ENCODE data around the gene DDR1.
"Not testable (repeated sequence)": the region's sequence is repeated elsewhere in the genome, so short reads cannot be mapped to it uniquely, and the experiment has no call there.

DDR1 gene

DNA sequence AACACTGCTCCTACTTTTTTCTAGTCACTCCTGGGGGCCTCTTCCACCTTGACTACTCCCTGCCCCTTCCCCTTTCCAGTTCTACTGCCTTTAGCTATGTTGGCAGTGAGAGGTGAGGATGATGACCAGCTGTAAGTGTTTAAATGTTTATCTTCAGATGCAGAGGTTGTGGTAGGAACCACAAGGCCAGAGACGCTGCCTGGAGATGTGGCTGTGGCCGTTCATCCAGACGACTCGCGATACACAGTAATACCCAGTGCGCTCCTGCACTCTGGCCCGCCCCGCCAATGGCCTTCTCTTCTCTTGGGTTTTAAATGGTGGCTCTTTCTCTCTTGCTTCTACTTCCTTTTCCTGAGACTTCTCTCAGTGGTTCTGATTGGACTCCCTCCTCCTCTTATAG is 34.4 kb downstream of the DDR1 start:
- no peak overlapping the region for H3K4me3 ChIP-seq (ENCODE audit: low read length)
- TF ChIP-seq ZNF274 (IDR thresholded peaks at IDR 0.05; ENCODE audit: low read depth, low read length) = no peak

- TF ChIP-seq ZNF274 (IDR thresholded peaks at IDR 0.05; ENCODE audit: low read depth, low read length) = no peak
- H3K4me3 ChIP-seq (ENCODE audit: low read length) = no peak overlapping the region
These were observed 38.1 kb downstream of the DDR1 start for GRCh38 chr6:30922447-30922852.

- H3K4me3 ChIP-seq (ENCODE audit: low read length) = not testable (repeated sequence)
These were observed 39.8 kb downstream of the DDR1 start for GRCh38 chr6:30924040-30924627.

- TF ChIP-seq ZNF274 (IDR thresholded peaks at IDR 0.05; ENCODE audit: low read depth, low read length) = no peak
- no peak overlapping the region for H3K4me3 ChIP-seq (ENCODE audit: low read length)
These were observed 42.3 kb downstream of the DDR1 start for GRCh38 chr6:30926644-30927043.

DNA sequence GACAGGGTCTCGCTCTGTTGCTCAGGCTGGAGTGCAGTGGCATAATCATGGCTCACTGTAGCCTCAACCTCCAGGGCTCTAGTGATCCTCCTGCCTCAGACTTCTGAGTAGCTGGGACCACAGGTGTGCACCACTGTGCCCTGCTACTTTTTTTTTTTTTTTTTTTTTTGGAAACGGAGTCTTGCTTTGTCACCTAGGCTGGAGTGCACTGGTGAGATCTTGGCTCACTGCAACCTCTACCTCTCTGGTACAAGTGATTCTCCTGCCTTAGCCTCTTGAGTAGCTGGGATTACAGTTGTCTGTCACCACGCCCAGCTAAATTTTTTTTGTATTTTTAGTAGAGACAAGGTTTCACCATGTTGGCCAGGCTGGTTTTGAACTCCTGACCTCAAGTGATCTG is 42.8 kb downstream of the DDR1 start:
- H3K4me3 ChIP-seq (ENCODE audit: low read length) = not testable (repeated sequence)

DNA sequence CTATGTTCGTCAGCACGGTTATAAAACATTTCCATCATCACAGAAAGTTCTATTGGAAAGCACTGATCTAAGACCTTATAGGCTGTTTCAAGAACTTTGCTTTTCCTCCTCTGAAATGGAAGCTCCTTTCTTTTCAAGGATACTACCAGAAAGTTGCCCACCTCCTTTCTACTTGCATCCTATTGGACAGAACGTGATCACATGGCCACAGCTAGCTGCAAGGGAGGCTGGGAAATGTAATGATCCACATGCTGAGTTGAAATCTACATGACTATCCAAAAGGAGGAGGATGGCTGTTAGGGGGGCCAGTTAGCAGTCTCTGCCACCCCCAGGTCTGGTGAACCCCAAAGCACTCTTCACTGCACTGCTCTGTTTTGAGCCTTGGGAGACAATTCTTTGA is 44.4 kb downstream of the DDR1 start:
- H3K4me3 ChIP-seq (ENCODE audit: low read length) = no peak overlapping the region
- TF ChIP-seq ZNF274 (IDR thresholded peaks at IDR 0.05; ENCODE audit: low read depth, low read length) = no peak

- no peak overlapping the region for H3K4me3 ChIP-seq (ENCODE audit: low read length)
- TF ChIP-seq ZNF274 (IDR thresholded peaks at IDR 0.05; ENCODE audit: low read depth, low read length) = no peak
These were observed 46.2 kb downstream of the DDR1 start for GRCh38 chr6:30930506-30930905.

- H3K4me3 ChIP-seq (ENCODE audit: low read length) = no peak overlapping the region
- TF ChIP-seq ZNF274 (IDR thresholded peaks at IDR 0.05; ENCODE audit: low read depth, low read length) = no peak
These were observed 47.0 kb downstream of the DDR1 start for GRCh38 chr6:30931272-30931671.

- H3K4me3 ChIP-seq (ENCODE audit: low read length) = no peak within 1 kb of the TSS
- TF ChIP-seq ZNF274 (IDR thresholded peaks at IDR 0.05; ENCODE audit: low read depth, low read length) = no peak
These were observed 47.8 kb downstream of the DDR1 start, which contains the start of gene SFTA2 for GRCh38 chr6:30931969-30932645. Gene SFTA2, minus strand, starts transcription at chr6:30932170. Its CDS starts 74 bp downstream, at chr6:30932096.

- TF ChIP-seq ZNF274 (IDR thresholded peaks at IDR 0.05; ENCODE audit: low read depth, low read length) = no peak
- no peak overlapping the region for H3K4me3 ChIP-seq (ENCODE audit: low read length)
These were observed 48.5 kb downstream of the DDR1 start for GRCh38 chr6:30932665-30933365.

- no peak for TF ChIP-seq ZNF274 (IDR thresholded peaks at IDR 0.05; ENCODE audit: low read depth, low read length)
- no peak overlapping the region for H3K4me3 ChIP-seq (ENCODE audit: low read length)
These were observed 50.7 kb downstream of the DDR1 start for GRCh38 chr6:30935018-30935417.

DNA sequence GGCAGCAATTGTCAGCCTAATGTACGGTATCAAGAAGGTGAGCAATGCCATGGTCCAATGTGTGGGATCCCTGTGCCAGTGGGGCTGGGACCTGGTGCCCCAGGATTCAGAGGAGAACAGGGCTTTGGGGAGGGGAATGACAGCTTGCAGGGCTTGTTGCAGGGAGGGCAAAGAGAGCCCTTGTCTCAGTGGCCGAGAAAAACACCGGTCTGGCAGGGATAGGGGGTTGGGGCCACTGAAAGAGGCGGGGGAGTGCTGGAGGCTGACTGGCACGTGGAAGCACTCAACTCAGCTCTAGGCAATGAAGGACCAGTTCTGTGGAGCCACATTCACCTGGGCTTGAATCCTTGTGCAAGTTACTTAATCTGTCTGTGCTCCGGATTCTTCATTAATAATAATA is 52.9 kb downstream of the DDR1 start:
- TF ChIP-seq ZNF274 (IDR thresholded peaks at IDR 0.05; ENCODE audit: low read depth, low read length) = no peak
- no peak overlapping the region for H3K4me3 ChIP-seq (ENCODE audit: low read length)

- TF ChIP-seq ZNF274 (IDR thresholded peaks at IDR 0.05; ENCODE audit: low read depth, low read length) = no peak
- H3K4me3 ChIP-seq (ENCODE audit: low read length) = no peak overlapping the region
These were observed 54.4 kb downstream of the DDR1 start for GRCh38 chr6:30938730-30939129.

GRCh38 chr6:30939473-30939872 is 55.2 kb downstream of the DDR1 start:
- no peak overlapping the region for H3K4me3 ChIP-seq (ENCODE audit: low read length)
- TF ChIP-seq ZNF274 (IDR thresholded peaks at IDR 0.05; ENCODE audit: low read depth, low read length) = no peak

- no peak for TF ChIP-seq ZNF274 (IDR thresholded peaks at IDR 0.05; ENCODE audit: low read depth, low read length)
- no peak within 1 kb of the TSS for H3K4me3 ChIP-seq (ENCODE audit: low read length)
These were observed 56.2 kb downstream of the DDR1 start, which contains the start of gene MUCL3 for GRCh38 chr6:30940361-30940986. Gene MUCL3, plus strand, starts transcription at chr6:30940973. Its CDS starts 27 bp downstream, at chr6:30941000.
